NB4 (cell line): ENCODE data around the gene ILF2.

Experiments used
- DNase-seq: peaks from one replicate; pipeline ENCODE4 v3.0.0; 2010; ENCODE audit warnings: low read depth
- H3K4me3 ChIP-seq: one replicate; pipeline ENCODE4 v1.5.1; 2011; ENCODE audit warnings: mild to moderate bottlenecking, low read depth, low read length, moderate library complexity
- MYC ChIP-seq: IDR thresholded peaks from 2 replicates; pipeline ENCODE4 v1.6.1; 2011; ENCODE audit warnings: low read depth, low read length
- POLR2A ChIP-seq: IDR thresholded peaks from 2 replicates; pipeline ENCODE4 v1.6.1; 2011; ENCODE audit warnings: mild to moderate bottlenecking; ENCODE audit not compliant: insufficient read length; ENCODE audit errors: extremely low read depth
- TF ChIP-seq, protein P1 (sequence below): IDR thresholded peaks from one replicate; pipeline ENCODE4 v1.5.1; 2012; ENCODE audit warnings: low read depth, low read length
- TF ChIP-seq, protein P2 (sequence below): IDR thresholded peaks from 2 replicates; pipeline ENCODE4 v1.6.1; 2011; ENCODE audit warnings: low read depth, low read length

The ILF2 gene

DNA sequence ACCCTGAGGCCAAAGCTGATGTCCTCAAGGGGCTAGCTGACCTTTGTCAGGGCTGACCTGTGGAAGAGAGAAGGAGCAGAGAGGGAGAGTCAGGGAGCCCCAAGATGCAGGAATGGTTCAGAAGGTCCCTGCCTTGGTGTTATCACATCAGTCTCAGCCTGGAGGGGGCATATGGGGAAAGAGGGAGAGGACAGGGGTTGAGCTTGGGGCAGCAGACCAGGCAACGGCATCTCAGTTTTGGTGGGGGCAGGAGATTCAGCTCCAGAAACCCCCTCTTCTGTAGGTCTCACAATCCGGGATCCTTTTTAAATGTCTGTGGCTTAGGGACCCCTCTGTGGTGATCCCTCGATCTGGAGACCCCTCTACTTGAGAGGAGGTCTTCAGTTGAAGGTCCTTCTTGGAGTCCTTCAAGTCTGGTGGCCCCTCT lies 44.3 kb downstream of the ILF2 start:
- peak; percentile 1 for TF ChIP-seq POLR2A
- TF ChIP-seq, protein P1, sequence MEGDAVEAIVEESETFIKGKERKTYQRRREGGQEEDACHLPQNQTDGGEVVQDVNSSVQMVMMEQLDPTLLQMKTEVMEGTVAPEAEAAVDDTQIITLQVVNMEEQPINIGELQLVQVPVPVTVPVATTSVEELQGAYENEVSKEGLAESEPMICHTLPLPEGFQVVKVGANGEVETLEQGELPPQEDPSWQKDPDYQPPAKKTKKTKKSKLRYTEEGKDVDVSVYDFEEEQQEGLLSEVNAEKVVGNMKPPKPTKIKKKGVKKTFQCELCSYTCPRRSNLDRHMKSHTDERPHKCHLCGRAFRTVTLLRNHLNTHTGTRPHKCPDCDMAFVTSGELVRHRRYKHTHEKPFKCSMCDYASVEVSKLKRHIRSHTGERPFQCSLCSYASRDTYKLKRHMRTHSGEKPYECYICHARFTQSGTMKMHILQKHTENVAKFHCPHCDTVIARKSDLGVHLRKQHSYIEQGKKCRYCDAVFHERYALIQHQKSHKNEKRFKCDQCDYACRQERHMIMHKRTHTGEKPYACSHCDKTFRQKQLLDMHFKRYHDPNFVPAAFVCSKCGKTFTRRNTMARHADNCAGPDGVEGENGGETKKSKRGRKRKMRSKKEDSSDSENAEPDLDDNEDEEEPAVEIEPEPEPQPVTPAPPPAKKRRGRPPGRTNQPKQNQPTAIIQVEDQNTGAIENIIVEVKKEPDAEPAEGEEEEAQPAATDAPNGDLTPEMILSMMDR, result no peak
- H3K4me3 ChIP-seq, result no peak overlapping the region

DNA sequence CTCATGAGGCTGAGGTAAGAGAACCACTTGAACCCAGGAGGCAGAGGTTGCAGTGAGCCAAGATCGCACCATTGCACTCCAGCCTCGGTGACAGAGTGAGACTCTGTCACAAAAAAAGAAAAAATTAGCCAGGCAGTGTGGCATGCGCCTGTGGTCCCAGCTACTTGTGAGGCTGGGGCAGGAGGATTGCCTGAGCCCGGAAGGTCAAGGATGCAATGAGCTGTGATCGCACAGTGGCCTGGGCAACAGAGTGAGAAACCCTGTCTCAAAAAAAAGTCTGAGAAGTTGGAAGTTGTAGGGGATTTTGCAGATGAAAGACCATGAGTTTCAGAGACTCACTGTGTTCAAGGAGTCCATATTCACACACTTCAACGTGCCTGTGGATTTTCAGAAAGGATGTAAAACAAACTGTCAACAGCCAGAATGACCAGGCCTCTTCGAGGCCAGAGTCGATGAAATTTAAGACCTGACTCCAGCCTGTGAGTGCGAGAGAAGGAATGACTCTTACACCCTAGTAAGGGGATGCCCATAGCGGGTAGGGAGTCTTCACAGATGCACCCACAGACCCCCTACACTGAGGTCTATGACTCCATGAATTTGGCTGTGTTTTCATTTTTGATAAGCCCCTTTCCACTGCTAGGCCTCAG lies 45.7 kb downstream of the ILF2 start:
- TF ChIP-seq, protein P2, sequence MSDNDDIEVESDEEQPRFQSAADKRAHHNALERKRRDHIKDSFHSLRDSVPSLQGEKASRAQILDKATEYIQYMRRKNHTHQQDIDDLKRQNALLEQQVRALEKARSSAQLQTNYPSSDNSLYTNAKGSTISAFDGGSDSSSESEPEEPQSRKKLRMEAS, result no peak
- TF ChIP-seq, protein P1, result no peak
- TF ChIP-seq POLR2A (no peak), MYC (no peak)
- DNase-seq, result no peak
- no peak overlapping the region for H3K4me3 ChIP-seq

More for the DNA sequence above, 44.3 kb downstream of the ILF2 start:
- DNase-seq, result no peak

DNA sequence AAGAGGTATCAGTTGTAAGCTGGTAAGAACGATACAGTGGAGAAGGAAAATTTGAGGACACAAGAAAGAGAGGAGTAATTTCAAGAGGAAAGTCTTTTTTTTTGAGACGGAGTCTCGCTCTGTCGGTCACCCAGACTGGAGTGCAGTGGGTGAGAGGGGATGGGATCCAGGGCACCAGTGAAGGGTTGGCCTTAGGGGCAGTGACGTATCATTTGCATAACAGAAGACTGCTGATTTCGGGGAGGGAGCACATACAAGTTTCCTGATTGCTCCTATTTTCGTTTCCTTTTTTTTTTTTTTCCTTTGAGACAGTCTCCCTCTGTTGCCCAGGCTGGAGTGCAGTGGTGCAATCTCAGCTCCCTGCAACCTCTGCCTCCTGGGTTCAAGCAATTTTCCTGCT lies 47.7 kb downstream of the ILF2 start:
- no peak overlapping the region for H3K4me3 ChIP-seq
- DNase-seq, result no peak
- TF ChIP-seq, protein P2, result no peak
- TF ChIP-seq MYC (no peak), POLR2A (no peak)
- TF ChIP-seq, protein P1, result no peak

DNA sequence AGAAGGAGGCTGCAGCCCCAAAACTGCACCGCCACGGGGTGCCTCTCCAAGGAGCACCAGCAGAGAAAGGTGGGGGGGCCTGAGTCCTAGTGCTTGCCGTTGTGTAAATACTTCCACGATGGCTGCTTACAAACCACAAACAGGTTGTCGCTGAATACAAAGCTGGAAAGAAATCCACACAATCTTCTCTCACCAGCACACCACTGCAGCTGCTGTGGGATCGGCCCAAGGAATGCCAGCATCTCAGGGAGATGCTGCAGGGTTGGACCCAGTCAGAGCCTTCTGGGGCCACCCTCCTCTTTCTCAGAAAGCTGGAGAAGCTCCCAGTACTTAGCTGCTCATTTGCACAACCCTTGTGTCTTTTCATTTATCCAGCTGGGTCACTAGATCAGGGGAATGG lies 51.6 kb downstream of the ILF2 start:
- TF ChIP-seq POLR2A, result no peak
- TF ChIP-seq, protein P2, result no peak
- TF ChIP-seq, protein P1, result no peak
- TF ChIP-seq MYC, result no peak
- no peak overlapping the region for H3K4me3 ChIP-seq
- no peak for DNase-seq

DNA sequence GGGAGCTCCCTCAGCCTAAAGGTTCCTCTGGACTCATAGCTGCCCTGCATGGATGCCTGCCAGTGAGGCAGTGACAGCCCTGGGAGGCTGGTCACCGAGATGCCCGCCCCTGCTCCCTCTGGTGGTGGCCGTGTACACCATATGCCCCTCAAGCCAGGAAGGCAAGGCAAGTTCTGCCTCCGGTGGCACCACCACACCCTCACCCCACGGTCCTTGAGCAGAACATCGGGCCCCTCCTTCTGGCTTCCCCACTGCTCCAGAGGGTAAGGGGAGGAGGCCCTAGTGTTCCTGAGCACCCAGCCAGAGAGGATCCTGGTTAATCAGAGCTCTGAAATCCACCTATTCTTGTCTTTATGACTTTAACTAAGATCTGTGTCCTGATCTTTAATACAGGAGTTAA lies 53.1 kb downstream of the ILF2 start:
- peak; percentile 58 for DNase-seq
- TF ChIP-seq MYC (no peak), POLR2A (no peak)
- TF ChIP-seq, protein P2, result no peak
- TF ChIP-seq, protein P1, result peak; percentile 32
- H3K4me3 ChIP-seq, result no peak overlapping the region

DNA sequence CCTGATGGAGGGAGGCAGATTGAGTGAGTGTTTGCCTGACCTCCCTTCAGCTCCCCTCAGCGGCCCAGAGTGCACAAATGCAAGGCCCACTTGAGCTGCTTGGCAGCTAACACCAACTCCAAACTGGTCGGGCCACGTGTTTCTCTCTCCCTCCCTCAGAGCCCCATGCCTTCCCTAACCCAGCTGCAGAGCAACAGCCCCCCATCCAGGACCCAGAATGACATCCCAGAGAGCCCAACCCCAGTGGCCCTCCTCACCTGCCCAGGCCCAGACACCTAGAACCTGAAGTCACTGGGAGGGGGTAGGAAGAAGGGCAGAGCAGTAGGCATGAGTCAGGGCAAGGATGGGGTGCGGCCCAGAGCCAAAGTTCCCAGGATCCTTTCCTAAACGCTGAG lies 53.9 kb downstream of the ILF2 start:
- H3K4me3 ChIP-seq, result no peak overlapping the region
- no peak for DNase-seq
- TF ChIP-seq MYC (no peak), POLR2A (no peak)
- TF ChIP-seq, protein P1, result no peak
- TF ChIP-seq, protein P2, result no peak
